Measurements from ENCODE around the gene H2AZ2. TPM values are rescaled to one million over a fixed set of nuclear protein-coding genes. Genes with fewer than 3 reads are reported as not detected.

The H2AZ2 gene
- 158 TPM for polyA plus RNA-seq (2013)

DNA sequence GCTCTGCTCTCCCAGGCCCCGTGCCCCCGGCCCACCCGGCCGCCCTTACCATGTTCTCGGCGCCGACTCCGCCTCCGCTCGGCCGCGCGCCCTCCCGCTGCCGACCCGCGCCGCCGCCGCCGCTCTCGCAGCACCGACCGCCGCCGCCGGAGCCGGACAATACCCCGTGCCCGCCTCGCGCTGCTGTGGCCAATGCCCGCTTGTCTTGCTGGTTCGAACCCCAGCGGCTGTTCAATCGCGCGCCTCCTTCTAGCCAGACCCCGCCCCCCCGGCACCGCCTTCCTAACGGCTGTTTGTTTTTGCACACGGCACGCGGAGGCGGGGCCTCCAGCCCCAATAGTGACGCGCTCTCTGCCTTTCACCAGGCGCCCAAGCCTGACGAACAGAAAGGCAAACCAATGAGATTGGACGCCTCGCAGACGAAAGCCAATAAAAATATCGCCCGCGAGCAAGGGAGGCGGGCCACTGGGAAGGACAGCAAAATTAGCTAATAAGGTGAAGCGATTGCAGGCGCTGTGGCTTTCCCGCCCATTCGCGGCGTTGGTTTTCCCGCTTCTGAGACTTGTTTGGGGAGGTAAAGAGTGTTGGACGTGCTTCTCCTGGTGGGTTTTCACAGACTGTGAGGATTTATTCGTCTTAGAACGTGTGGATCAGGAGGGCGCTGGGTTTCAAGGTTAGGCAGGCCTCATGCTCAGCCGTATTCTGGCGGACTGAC, at the start of gene H2AZ2:
TSS of gene H2AZ2 (minus strand) at position 168 of the 715 bp plus-strand sequence. CDS start at position 52, 116 bp downstream.
- no peaks in the 10 kb centered on the region for H3K9me3 ChIP-seq (ENCODE audit: control extremely low read depth in 1 of 5, control insufficient read depth in 4 of 5, insufficient read depth in 2 of 5, low read depth in 1 of 5, low read length in 4 of 5)
- 0% methylated on average over 65 of the region's 70 CpGs for WGBS (ENCODE audit: insufficient coverage)
- ChIA-PET POLR2A (interaction anchor here (0.6 to 4.3 kb wide), 6 partner anchors 37 to 266 kb away, joined by 3 to 22 read pairs (median 6); partner anchors contain the start of genes OGDH, PPIA, PURB and TMED4), CTCF (interaction anchor here (0.7 to 2.2 kb wide), 8 partner anchors 9 to 265 kb away, joined by 3 to 11 read pairs (median 4); partner anchors contain the start of gene PURB)
- H3K4me1 ChIP-seq (ENCODE audit: control extremely low read depth in 1 of 4, control insufficient read depth in 4 of 4, insufficient read depth in 4 of 4, low read length in 3 of 4): peaks cover 7 to 38% (median 25%) of the 10 kb centered on the region in 4 experiments
- peak within 1 kb of the TSS; percentile 93 to 97 for H3K27ac ChIP-seq (ENCODE audit: insufficient read depth in 1 of 2, low read depth in 1 of 2, low read length in 2 of 2, poor library complexity in 1 of 2, severe bottlenecking in 2 of 2)
- no peaks in the 10 kb centered on the region for H3K27me3 ChIP-seq (replicated peaks in 2 of 5; ENCODE audit: control insufficient read depth in 4 of 5, insufficient read depth in 5 of 5, low read length in 4 of 5)
- peak within 1 kb of the TSS; percentile 72 to 98 (median 87) for H3K4me3 ChIP-seq (ENCODE audit: control insufficient read depth in 1 of 7, extremely low read depth in 1 of 7, insufficient read depth in 4 of 7, low read depth in 2 of 7, low read length in 6 of 7)
- peaks cover 0 to 3% (median 0%) of the 10 kb centered on the region in 4 experiments for H3K36me3 ChIP-seq (ENCODE audit: control insufficient read depth in 4 of 4, insufficient read depth in 4 of 4, low read length in 3 of 4)
- DNase-seq: peak; percentile 100

DNA sequence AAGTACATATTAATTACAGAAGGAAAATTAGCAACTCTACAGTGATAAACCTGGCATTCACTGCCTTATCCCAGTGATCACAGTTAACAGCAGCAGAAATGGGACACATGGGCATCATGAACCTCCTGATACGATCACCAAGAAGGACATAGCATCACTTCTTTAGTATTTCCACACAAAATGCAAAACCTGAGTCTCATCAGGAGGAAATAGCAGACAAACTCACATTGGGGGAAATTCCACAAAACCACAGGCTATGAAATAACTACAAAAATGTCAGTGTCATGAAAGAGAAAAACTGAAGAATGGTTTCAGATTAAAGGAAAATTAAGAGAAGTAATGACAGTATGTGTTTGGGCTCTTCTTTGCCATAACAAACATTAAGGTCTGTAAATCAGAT, 49.4 kb upstream of the H2AZ2 start:
- POLR2A ChIA-PET: no interaction called here
- H3K9me3 ChIP-seq (ENCODE audit: control extremely low read depth in 1 of 5, control insufficient read depth in 4 of 5, insufficient read depth in 2 of 5, low read depth in 1 of 5, low read length in 4 of 5): no peaks in the 10 kb centered on the region
- H3K27me3 ChIP-seq (replicated peaks in 2 of 5; ENCODE audit: control insufficient read depth in 4 of 5, insufficient read depth in 5 of 5, low read length in 4 of 5): no peaks in the 10 kb centered on the region
- peaks cover 0 to 8% (median 8%) of the 10 kb centered on the region in 4 experiments for H3K4me1 ChIP-seq (ENCODE audit: control extremely low read depth in 1 of 4, control insufficient read depth in 4 of 4, insufficient read depth in 4 of 4, low read length in 3 of 4)
- WGBS (ENCODE audit: insufficient coverage): no CpG with 5 or more reads among the region's 1 CpG
- H3K27ac ChIP-seq (ENCODE audit: insufficient read depth in 1 of 2, low read depth in 1 of 2, low read length in 2 of 2, poor library complexity in 1 of 2, severe bottlenecking in 2 of 2): no peak overlapping the region
- no peaks in the 10 kb centered on the region for H3K36me3 ChIP-seq (ENCODE audit: control insufficient read depth in 4 of 4, insufficient read depth in 4 of 4, low read length in 3 of 4)
- peak in 2 of 3 donors; percentile 46 to 48 for DNase-seq
- CTCF ChIA-PET: no interaction called here
- H3K4me3 ChIP-seq (ENCODE audit: control insufficient read depth in 1 of 7, extremely low read depth in 1 of 7, insufficient read depth in 4 of 7, low read depth in 2 of 7, low read length in 6 of 7): no peak overlapping the region

DNA sequence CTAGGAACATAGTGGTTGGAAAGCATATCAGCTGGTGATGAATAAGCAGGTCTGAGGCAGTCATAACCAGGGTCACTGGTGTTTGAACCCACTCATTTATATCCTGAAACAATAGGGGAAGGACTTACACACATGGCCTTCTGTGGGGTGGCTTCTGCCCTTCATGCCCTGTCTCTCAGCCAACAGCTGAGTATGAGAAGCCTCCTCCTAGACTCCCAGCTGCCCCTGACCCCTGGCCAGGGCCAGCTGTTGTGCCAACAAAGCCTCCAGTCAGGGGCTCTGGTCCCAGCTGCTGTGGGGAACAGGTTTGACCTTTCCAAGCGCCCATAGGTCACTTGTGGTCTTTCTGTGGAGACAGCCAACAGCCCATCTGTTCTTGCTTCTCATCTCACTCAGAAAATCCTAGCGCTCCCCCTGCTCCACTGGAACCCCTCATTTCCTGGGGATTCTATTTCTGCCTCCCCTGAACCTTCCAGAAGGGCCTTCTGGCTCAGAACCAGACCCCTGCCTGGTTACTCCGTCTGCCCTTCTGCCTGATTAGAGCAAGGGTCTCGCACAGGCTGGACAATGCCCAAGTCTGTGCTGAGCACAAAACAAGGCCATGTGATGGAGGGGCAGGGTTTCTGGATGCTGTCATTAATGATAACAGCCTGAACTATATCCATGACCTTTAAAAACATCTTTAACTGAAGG, 47.1 kb upstream of the H2AZ2 start:
- Histone ChIP-seq H3K4me3 (ENCODE audit: control insufficient read depth in 1 of 7, extremely low read depth in 1 of 7, insufficient read depth in 4 of 7, low read depth in 2 of 7, low read length in 6 of 7) (no peak overlapping the region), H3K9me3 (ENCODE audit: control extremely low read depth in 1 of 5, control insufficient read depth in 4 of 5, insufficient read depth in 2 of 5, low read depth in 1 of 5, low read length in 4 of 5) (no peaks in the 10 kb centered on the region), H3K27ac (ENCODE audit: insufficient read depth in 1 of 2, low read depth in 1 of 2, low read length in 2 of 2, poor library complexity in 1 of 2, severe bottlenecking in 2 of 2) (no peak overlapping the region), H3K36me3 (ENCODE audit: control insufficient read depth in 4 of 4, insufficient read depth in 4 of 4, low read length in 3 of 4) (no peaks in the 10 kb centered on the region), H3K4me1 (ENCODE audit: control extremely low read depth in 1 of 4, control insufficient read depth in 4 of 4, insufficient read depth in 4 of 4, low read length in 3 of 4) (peaks cover 0 to 8% (median 8%) of the 10 kb centered on the region in 4 experiments), H3K27me3 (replicated peaks in 2 of 5; ENCODE audit: control insufficient read depth in 4 of 5, insufficient read depth in 5 of 5, low read length in 4 of 5) (no peaks in the 10 kb centered on the region)
- ChIA-PET POLR2A (no interaction called here), CTCF (interaction anchor here (0.8 to 2.7 kb wide), 7 partner anchors 9 to 40 kb away, joined by 3 to 11 read pairs (median 3); no protein-coding TSS in a partner anchor)
- WGBS (ENCODE audit: insufficient coverage): 92% methylated on average over 2 of the region's 4 CpGs
- no peak for DNase-seq

DNA sequence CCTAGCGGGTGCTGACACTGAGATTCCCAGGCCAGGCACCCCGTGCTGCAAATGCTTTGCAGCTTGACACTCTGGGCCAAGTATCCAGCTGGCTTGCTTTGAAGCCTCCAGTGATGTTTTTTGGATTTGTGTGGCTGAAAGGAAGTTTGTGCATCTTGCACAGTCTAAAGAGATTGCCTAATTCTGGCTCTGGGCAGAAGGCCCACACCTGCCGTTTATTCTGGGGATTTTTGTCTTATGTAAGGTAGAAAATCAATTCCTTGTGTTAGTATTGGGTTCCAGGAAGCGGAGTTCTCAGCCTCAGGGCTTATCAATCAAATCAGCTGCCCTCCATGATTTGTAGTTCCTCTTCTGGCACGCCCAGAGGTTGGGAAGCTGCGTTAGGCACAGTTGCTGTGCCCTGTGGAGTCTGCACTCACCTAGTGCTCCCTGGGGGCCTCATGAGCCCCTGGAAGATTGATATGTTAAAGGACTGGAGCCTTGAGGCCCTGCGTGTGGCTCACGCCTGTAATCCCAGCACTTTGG, 45.9 kb upstream of the H2AZ2 start:
- Histone ChIP-seq H3K4me3 (ENCODE audit: control insufficient read depth in 1 of 7, extremely low read depth in 1 of 7, insufficient read depth in 4 of 7, low read depth in 2 of 7, low read length in 6 of 7) (no peak overlapping the region), H3K9me3 (ENCODE audit: control extremely low read depth in 1 of 5, control insufficient read depth in 4 of 5, insufficient read depth in 2 of 5, low read depth in 1 of 5, low read length in 4 of 5) (no peaks in the 10 kb centered on the region), H3K4me1 (ENCODE audit: control extremely low read depth in 1 of 4, control insufficient read depth in 4 of 4, insufficient read depth in 4 of 4, low read length in 3 of 4) (peaks cover 0 to 8% (median 8%) of the 10 kb centered on the region in 4 experiments), H3K36me3 (ENCODE audit: control insufficient read depth in 4 of 4, insufficient read depth in 4 of 4, low read length in 3 of 4) (no peaks in the 10 kb centered on the region), H3K27me3 (replicated peaks in 2 of 5; ENCODE audit: control insufficient read depth in 4 of 5, insufficient read depth in 5 of 5, low read length in 4 of 5) (no peaks in the 10 kb centered on the region), H3K27ac (ENCODE audit: insufficient read depth in 1 of 2, low read depth in 1 of 2, low read length in 2 of 2, poor library complexity in 1 of 2, severe bottlenecking in 2 of 2) (no peak overlapping the region)
- DNase-seq: no peak
- CTCF ChIA-PET: interaction anchor here (0.8 to 2.7 kb wide), 4 partner anchors 12 to 38 kb away, joined by 3 to 11 read pairs (median 4); no protein-coding TSS in a partner anchor
- POLR2A ChIA-PET: no interaction called here
- 66% methylated on average over 6 of the region's 8 CpGs for WGBS (ENCODE audit: insufficient coverage)

DNA sequence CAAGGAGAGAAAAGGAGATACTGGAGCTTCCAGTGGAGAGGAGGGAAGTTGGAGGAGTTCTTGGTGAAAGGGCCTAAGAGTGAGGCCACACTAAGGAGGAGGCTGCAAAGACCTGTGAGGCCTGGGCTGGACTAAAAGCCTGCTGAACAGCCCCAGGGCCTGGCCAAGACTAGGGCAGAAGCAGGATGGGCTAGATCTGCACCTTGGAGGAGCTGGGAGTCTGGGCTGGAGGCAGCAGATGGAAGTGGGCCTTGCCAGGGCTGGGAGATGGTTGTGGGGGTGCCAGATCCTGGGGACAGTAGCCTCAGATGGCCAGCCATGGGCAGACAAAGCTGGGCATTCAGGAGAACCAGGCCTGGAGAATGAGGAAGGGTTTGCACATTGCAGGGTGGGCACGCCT, 43.9 kb upstream of the H2AZ2 start:
- Histone ChIP-seq H3K4me3 (ENCODE audit: control insufficient read depth in 1 of 7, extremely low read depth in 1 of 7, insufficient read depth in 4 of 7, low read depth in 2 of 7, low read length in 6 of 7) (no peak overlapping the region), H3K4me1 (ENCODE audit: control extremely low read depth in 1 of 4, control insufficient read depth in 4 of 4, insufficient read depth in 4 of 4, low read length in 3 of 4) (peaks cover 0 to 8% (median 4%) of the 10 kb centered on the region in 4 experiments), H3K27ac (ENCODE audit: insufficient read depth in 1 of 2, low read depth in 1 of 2, low read length in 2 of 2, poor library complexity in 1 of 2, severe bottlenecking in 2 of 2) (no peak overlapping the region), H3K27me3 (replicated peaks in 2 of 5; ENCODE audit: control insufficient read depth in 4 of 5, insufficient read depth in 5 of 5, low read length in 4 of 5) (no peaks in the 10 kb centered on the region), H3K36me3 (ENCODE audit: control insufficient read depth in 4 of 4, insufficient read depth in 4 of 4, low read length in 3 of 4) (no peaks in the 10 kb centered on the region), H3K9me3 (ENCODE audit: control extremely low read depth in 1 of 5, control insufficient read depth in 4 of 5, insufficient read depth in 2 of 5, low read depth in 1 of 5, low read length in 4 of 5) (no peaks in the 10 kb centered on the region)
- no peak for DNase-seq
- WGBS (ENCODE audit: insufficient coverage): 100% methylated on average over 1 of the region's 1 CpG
- POLR2A ChIA-PET: no interaction called here
- CTCF ChIA-PET: interaction anchor here (1.3 to 1.4 kb wide), 2 partner anchors 14 to 35 kb away, joined by 5 read pairs; no protein-coding TSS in a partner anchor

DNA sequence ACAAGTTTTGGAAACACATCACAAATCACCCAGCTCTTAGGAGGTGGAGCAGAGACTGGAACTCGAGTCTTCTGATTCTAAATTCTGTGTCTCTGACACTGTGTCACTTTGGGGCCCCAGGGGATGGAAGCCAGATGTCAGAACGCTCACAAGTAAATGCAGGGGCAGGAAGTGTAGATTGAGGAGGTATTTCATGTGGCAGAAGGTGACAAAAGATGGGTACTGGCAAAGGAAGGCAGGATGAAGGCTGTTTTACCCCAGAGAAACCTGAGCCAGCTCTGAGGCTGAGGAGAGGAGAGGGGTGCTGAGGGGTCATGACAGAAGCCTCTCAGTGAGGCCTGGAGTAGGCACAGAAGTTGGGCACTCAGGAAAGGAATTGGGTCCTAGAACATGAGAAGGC, 43.5 kb upstream of the H2AZ2 start:
- H3K36me3 ChIP-seq (ENCODE audit: control insufficient read depth in 4 of 4, insufficient read depth in 4 of 4, low read length in 3 of 4): no peaks in the 10 kb centered on the region
- H3K4me3 ChIP-seq (ENCODE audit: control insufficient read depth in 1 of 7, extremely low read depth in 1 of 7, insufficient read depth in 4 of 7, low read depth in 2 of 7, low read length in 6 of 7): no peak overlapping the region
- H3K4me1 ChIP-seq (ENCODE audit: control extremely low read depth in 1 of 4, control insufficient read depth in 4 of 4, insufficient read depth in 4 of 4, low read length in 3 of 4): peaks cover 0 to 9% (median 6%) of the 10 kb centered on the region in 4 experiments
- no peaks in the 10 kb centered on the region for H3K27me3 ChIP-seq (replicated peaks in 2 of 5; ENCODE audit: control insufficient read depth in 4 of 5, insufficient read depth in 5 of 5, low read length in 4 of 5)
- ChIA-PET CTCF (interaction anchor here (1.3 to 1.4 kb wide), 2 partner anchors 15 to 35 kb away, joined by 5 read pairs; no protein-coding TSS in a partner anchor), POLR2A (no interaction called here)
- WGBS (ENCODE audit: insufficient coverage): 84% methylated on average over 2 of the region's 2 CpGs
- DNase-seq: no peak
- no peak overlapping the region for H3K27ac ChIP-seq (ENCODE audit: insufficient read depth in 1 of 2, low read depth in 1 of 2, low read length in 2 of 2, poor library complexity in 1 of 2, severe bottlenecking in 2 of 2)
- H3K9me3 ChIP-seq (ENCODE audit: control extremely low read depth in 1 of 5, control insufficient read depth in 4 of 5, insufficient read depth in 2 of 5, low read depth in 1 of 5, low read length in 4 of 5): no peaks in the 10 kb centered on the region

All from common myeloid progenitor, CD34-positive (primary cell).